Fibroblast of lung (primary cell): ENCODE measurements around the gene TMEM37. TPM values are rescaled to one million over a fixed set of nuclear protein-coding genes. Genes with fewer than 3 reads are reported as not detected.

Source experiments
- polyA plus RNA-seq, 2 donors: library from polyadenylated mRNA; depleted of rRNA in 1 of 2; stranded (reverse) in 1 of 2; unstranded in 1 of 2; fragments of >200 nt; gene quantifications; 2 replicates each; pipeline ENCODE4 v1.2.1, GENCODE V29; 2011 to 2012; ENCODE audit warnings: missing spikeins in 1 of 2
- total RNA-seq: library from RNA; depleted of rRNA; stranded (reverse); fragments of >200 nt; gene quantifications from 2 replicates; pipeline ENCODE4 v1.2.1, GENCODE V29; 2014

Gene TMEM37
- total and polyA plus RNA-seq, 2 donors (not counting 1 experiment from before 2014, with no cell fraction given) = 0.50 to 0.99 TPM

Other genes starting within 250 kb of the TMEM37 start
- gene STEAP3, start 208.0 kb upstream of the TMEM37 start, total RNA-seq = 9.8 and 13.7 TPM in 2 replicates
- 26.7 and 28.4 TPM in 2 replicates for gene STEAP3, start 208.0 kb upstream of the TMEM37 start, polyA plus RNA-seq
- gene C2orf76, start 65.0 kb upstream of the TMEM37 start, total RNA-seq = 8.5 and 17.8 TPM in 2 replicates
- gene C2orf76, start 65.0 kb upstream of the TMEM37 start, polyA plus RNA-seq = 14.6 and 21.1 TPM in 2 replicates
- 84.0 and 128 TPM in 2 replicates for gene DBI, start 64.9 kb upstream of the TMEM37 start, total RNA-seq
- 653 and 740 TPM in 2 replicates for gene DBI, start 64.9 kb upstream of the TMEM37 start, polyA plus RNA-seq
- not detected in 2 replicates for gene SCTR, start 92.6 kb downstream of the TMEM37 start, total RNA-seq
- not detected in 2 replicates for gene SCTR, start 92.6 kb downstream of the TMEM37 start, polyA plus RNA-seq
- gene CFAP221, start 112.6 kb downstream of the TMEM37 start, total RNA-seq = 0.26 TPM in 1 of 2 replicates, not detected in the other
- gene CFAP221, start 112.6 kb downstream of the TMEM37 start, polyA plus RNA-seq = 0.07 TPM in 1 of 2 replicates, not detected in the other
- 5.6 and 6.1 TPM in 2 replicates for gene TMEM177, start 247.3 kb downstream of the TMEM37 start, total RNA-seq
- gene TMEM177, start 247.3 kb downstream of the TMEM37 start, polyA plus RNA-seq = 5.8 and 8.4 TPM in 2 replicates